ENCODE data around the gene PEX11G. TPM values are rescaled to one million over a fixed set of nuclear protein-coding genes. Genes with fewer than 3 reads are reported as not detected.

Gene PEX11G
- total RNA-seq, 1 experiment from 2014 or later: 3.9 TPM

DNA sequence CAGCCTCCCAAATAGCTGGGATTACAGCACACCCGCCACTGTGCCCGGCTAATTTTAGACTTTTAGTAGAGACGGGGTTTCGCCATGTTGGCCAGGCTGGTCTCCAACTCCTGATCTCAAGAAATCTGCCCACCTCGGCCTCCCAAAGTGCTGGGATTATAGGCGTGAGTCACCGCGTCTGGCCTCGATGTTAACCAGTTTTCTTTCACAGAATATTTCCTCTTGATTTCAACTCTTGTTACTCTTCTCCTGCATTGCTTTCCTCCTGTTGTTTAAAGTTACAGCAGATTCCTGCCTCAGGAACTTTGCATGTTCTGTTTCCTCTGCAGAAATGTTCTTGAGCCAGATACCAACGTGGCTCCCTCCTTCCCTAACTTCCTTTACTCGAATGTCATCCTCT, 3.7 kb upstream of the PEX11G start:
- Histone ChIP-seq H3K4me1 (peaks cover 4% of the 10 kb centered on the region; the same call in 1 of the 2 replicates), H3K27me3 (replicated peaks; ENCODE audit: control insufficient read depth, insufficient read depth, low read length) (no peaks in the 10 kb centered on the region), H3K9me3 (no peaks in the 10 kb centered on the region), H3K36me3 (ENCODE audit: control insufficient read depth, insufficient read depth, low read length) (no peaks in the 10 kb centered on the region), H3K4me3 (ENCODE audit: low read depth, low read length) (no peak overlapping the region)
- intact Hi-C loops (cut with micrococcal nuclease; ENCODE audit: unreplicated experiment): no loop called here
- ChIA-PET CTCF (no interaction called here), POLR2A (interaction anchor here (0.5 kb wide), 1 partner anchor 16 kb away, joined by 3 read pairs; no protein-coding TSS in a partner anchor)
- TF ChIP-seq, protein P1, sequence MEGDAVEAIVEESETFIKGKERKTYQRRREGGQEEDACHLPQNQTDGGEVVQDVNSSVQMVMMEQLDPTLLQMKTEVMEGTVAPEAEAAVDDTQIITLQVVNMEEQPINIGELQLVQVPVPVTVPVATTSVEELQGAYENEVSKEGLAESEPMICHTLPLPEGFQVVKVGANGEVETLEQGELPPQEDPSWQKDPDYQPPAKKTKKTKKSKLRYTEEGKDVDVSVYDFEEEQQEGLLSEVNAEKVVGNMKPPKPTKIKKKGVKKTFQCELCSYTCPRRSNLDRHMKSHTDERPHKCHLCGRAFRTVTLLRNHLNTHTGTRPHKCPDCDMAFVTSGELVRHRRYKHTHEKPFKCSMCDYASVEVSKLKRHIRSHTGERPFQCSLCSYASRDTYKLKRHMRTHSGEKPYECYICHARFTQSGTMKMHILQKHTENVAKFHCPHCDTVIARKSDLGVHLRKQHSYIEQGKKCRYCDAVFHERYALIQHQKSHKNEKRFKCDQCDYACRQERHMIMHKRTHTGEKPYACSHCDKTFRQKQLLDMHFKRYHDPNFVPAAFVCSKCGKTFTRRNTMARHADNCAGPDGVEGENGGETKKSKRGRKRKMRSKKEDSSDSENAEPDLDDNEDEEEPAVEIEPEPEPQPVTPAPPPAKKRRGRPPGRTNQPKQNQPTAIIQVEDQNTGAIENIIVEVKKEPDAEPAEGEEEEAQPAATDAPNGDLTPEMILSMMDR (IDR thresholded peaks at IDR 0.05; ENCODE audit: insufficient read depth in 1 of 2, low read depth in 1 of 2, low read length in 1 of 2, severe bottlenecking in 1 of 2, unreplicated experiment in 1 of 2): no peak
- Mint-ChIP-seq H3K9me3 (ENCODE audit: unreplicated experiment) (no peaks in the 10 kb centered on the region), H3K27ac (ENCODE audit: unreplicated experiment) (no peak overlapping the region), H3K4me3 (ENCODE audit: unreplicated experiment) (no peak overlapping the region), H3K4me1 (ENCODE audit: low read depth, unreplicated experiment) (peaks cover 13% of the 10 kb centered on the region), H3K27me3 (ENCODE audit: insufficient read depth, unreplicated experiment) (no peaks in the 10 kb centered on the region), H3K36me3 (ENCODE audit: insufficient read depth, unreplicated experiment) (peaks cover 9% of the 10 kb centered on the region)
- DNase-seq: no peak
- no TSS peak for BruUV-seq (replicated peaks)

DNA sequence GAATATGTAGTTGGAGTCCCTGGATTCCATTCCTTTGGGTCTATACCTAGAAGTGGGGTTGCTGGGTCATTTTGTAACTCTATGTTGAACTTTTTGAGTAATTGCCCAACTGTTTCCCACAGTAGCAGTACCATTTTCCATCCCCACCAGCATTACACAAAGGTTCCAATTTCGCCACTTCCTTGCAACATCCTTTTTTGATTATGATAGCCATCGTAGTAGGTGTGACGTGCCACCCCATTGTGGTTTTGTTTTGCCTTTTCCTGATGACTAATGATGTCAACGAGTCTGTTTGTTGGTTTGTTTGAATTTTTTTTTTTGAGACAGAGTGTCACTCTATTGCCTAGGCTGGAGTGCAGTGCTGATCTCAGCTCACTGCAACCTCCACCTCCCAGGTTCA, 3.3 kb upstream of the PEX11G start:
- intact Hi-C loops (cut with micrococcal nuclease; ENCODE audit: unreplicated experiment): no loop called here
- TF ChIP-seq, protein P1 (IDR thresholded peaks at IDR 0.05; ENCODE audit: insufficient read depth in 1 of 2, low read depth in 1 of 2, low read length in 1 of 2, severe bottlenecking in 1 of 2, unreplicated experiment in 1 of 2): no peak
- H3K27ac Mint-ChIP-seq (ENCODE audit: unreplicated experiment): no peak overlapping the region
- H3K36me3 ChIP-seq (ENCODE audit: control insufficient read depth, insufficient read depth, low read length): no peaks in the 10 kb centered on the region
- CTCF ChIA-PET: no interaction called here
- POLR2A ChIA-PET: no interaction called here
- no TSS peak for BruUV-seq (replicated peaks)
- H3K4me3 Mint-ChIP-seq (ENCODE audit: unreplicated experiment): no peak overlapping the region
- H3K4me1 Mint-ChIP-seq (ENCODE audit: low read depth, unreplicated experiment): peaks cover 13% of the 10 kb centered on the region
- H3K27me3 ChIP-seq (replicated peaks; ENCODE audit: control insufficient read depth, insufficient read depth, low read length): no peaks in the 10 kb centered on the region
- H3K9me3 ChIP-seq: no peaks in the 10 kb centered on the region
- H3K4me1 ChIP-seq: peaks cover 4% of the 10 kb centered on the region; the same call in 1 of the 2 replicates
- H3K36me3 Mint-ChIP-seq (ENCODE audit: insufficient read depth, unreplicated experiment): peaks cover 9% of the 10 kb centered on the region
- DNase-seq: no peak
- no peak overlapping the region for H3K4me3 ChIP-seq (ENCODE audit: low read depth, low read length)
- no peaks in the 10 kb centered on the region for H3K9me3 Mint-ChIP-seq (ENCODE audit: unreplicated experiment)
- H3K27me3 Mint-ChIP-seq (ENCODE audit: insufficient read depth, unreplicated experiment): no peaks in the 10 kb centered on the region

DNA sequence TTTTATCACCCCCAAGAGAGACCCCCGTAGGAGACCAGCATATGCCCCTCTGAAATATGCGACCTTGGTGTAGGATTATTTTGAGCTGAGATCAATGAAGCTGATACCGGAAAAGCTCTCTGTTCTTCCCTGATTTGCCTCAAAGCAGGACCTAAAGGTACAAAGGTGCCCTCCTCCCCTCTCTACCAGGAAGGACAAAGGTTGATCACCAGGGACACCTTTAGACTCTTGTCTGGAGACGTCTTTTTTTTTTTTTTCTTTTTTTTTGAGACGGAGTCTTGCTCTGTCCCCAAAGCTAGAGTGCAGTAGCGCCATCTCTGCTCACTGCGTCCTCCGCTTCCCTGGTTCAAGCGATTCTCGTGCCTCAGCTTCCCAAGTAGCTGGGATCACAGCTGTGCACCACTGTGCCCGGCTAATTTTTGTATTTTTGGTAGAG, 792 bp upstream of the PEX11G start:
- H3K9me3 ChIP-seq: no peaks in the 10 kb centered on the region
- no peaks in the 10 kb centered on the region for H3K9me3 Mint-ChIP-seq (ENCODE audit: unreplicated experiment)
- intact Hi-C loops (cut with micrococcal nuclease; ENCODE audit: unreplicated experiment): loop anchor here (1.0 to 2.0 kb wide), 2 partner anchors 46 to 65 kb away; partner anchors contain the start of gene PNPLA6
- DNase-seq: peak; percentile 58 to 78
- H3K27me3 ChIP-seq (replicated peaks; ENCODE audit: control insufficient read depth, insufficient read depth, low read length): no peaks in the 10 kb centered on the region
- no peaks in the 10 kb centered on the region for H3K36me3 ChIP-seq (ENCODE audit: control insufficient read depth, insufficient read depth, low read length)
- no peak overlapping the region; the same call in 1 of the 2 replicates for H3K4me3 ChIP-seq (ENCODE audit: low read depth, low read length)
- BruUV-seq (replicated peaks): no TSS peak
- ChIA-PET CTCF (interaction anchor here (0.6 to 1.0 kb wide), 5 partner anchors 33 to 189 kb away, joined by 4 to 8 read pairs (median 4); partner anchors contain the start of gene MCOLN1), POLR2A (interaction anchor here (0.6 to 1.2 kb wide), 6 partner anchors 17 to 140 kb away, joined by 3 to 14 read pairs (median 4); partner anchors contain the start of gene PET100)
- H3K4me1 ChIP-seq: peaks cover 4% of the 10 kb centered on the region; the same call in 1 of the 2 replicates
- H3K4me3 Mint-ChIP-seq (ENCODE audit: unreplicated experiment): peak overlapping the region; percentile 77
- H3K4me1 Mint-ChIP-seq (ENCODE audit: low read depth, unreplicated experiment): peaks cover 7% of the 10 kb centered on the region
- peak overlapping the region; percentile 96 for H3K27ac Mint-ChIP-seq (ENCODE audit: unreplicated experiment)
- TF ChIP-seq, protein P1 (IDR thresholded peaks at IDR 0.05; ENCODE audit: insufficient read depth in 1 of 2, low read depth in 1 of 2, low read length in 1 of 2, severe bottlenecking in 1 of 2, unreplicated experiment in 1 of 2): no peak
- H3K36me3 Mint-ChIP-seq (ENCODE audit: insufficient read depth, unreplicated experiment): peaks cover 9% of the 10 kb centered on the region
- H3K27me3 Mint-ChIP-seq (ENCODE audit: insufficient read depth, unreplicated experiment): no peaks in the 10 kb centered on the region

Data from Caco-2 (cell line).